ENCODE measurements around the gene ACSBG1.

Gene ACSBG1

GRCh38 chr15:78232951-78233350 lies 1.4 kb downstream of the ACSBG1 start:
- TF ChIP-seq EZH2phosphoT487 (conservative IDR thresholded peaks at IDR 0.05; ENCODE audit: low read length) (no peak), CTCF (IDR thresholded peaks at IDR 0.05; ENCODE audit: insufficient read depth, low read length, poor library complexity, severe bottlenecking) (no peak)
- no peak overlapping the region for H3K4me3 ChIP-seq (ENCODE audit: insufficient read depth, low read length, poor library complexity, severe bottlenecking)
- H3K27me3 ChIP-seq (ENCODE audit: low read length): no peaks in the 10 kb centered on the region
- H3K79me2 ChIP-seq (ENCODE audit: insufficient read depth, low read length): no peaks in the 10 kb centered on the region
- no peaks in the 10 kb centered on the region for H3K9me2 ChIP-seq (replicated peaks; ENCODE audit: insufficient read depth, low read length)
- no peak overlapping the region for H2AFZ ChIP-seq (ENCODE audit: low read depth, low read length, severe bottlenecking)
- H3K36me3 ChIP-seq (ENCODE audit: low read length): no peaks in the 10 kb centered on the region
- no peaks in the 10 kb centered on the region for H4K20me1 ChIP-seq (ENCODE audit: low read depth, low read length)
- no peak overlapping the region for H3K9ac ChIP-seq (ENCODE audit: low read length)
- H3K27ac ChIP-seq (ENCODE audit: low read depth, low read length): no peak overlapping the region
- no peak overlapping the region for H3K4me2 ChIP-seq (ENCODE audit: low read depth, low read length, poor library complexity, severe bottlenecking)
- no peaks in the 10 kb centered on the region for H3K9me3 ChIP-seq (ENCODE audit: insufficient read depth, low read length)
- H3F3A ChIP-seq (ENCODE audit: insufficient read depth): no peaks in the 10 kb centered on the region

GRCh38 chr15:78229431-78230406 lies 4.6 kb downstream of the ACSBG1 start:
- no peak overlapping the region for H3K27ac ChIP-seq (ENCODE audit: low read depth, low read length)
- TF ChIP-seq CTCF (IDR thresholded peaks at IDR 0.05; ENCODE audit: insufficient read depth, low read length, poor library complexity, severe bottlenecking): no peak
- TF ChIP-seq EZH2phosphoT487 (conservative IDR thresholded peaks at IDR 0.05; ENCODE audit: low read length): no peak
- no peak overlapping the region for H3K9ac ChIP-seq (ENCODE audit: low read length)
- no peak overlapping the region for H3K4me3 ChIP-seq (ENCODE audit: insufficient read depth, low read length, poor library complexity, severe bottlenecking)
- H3F3A ChIP-seq (ENCODE audit: insufficient read depth): no peaks in the 10 kb centered on the region
- H3K79me2 ChIP-seq (ENCODE audit: insufficient read depth, low read length): no peaks in the 10 kb centered on the region
- H3K9me3 ChIP-seq (ENCODE audit: insufficient read depth, low read length): no peaks in the 10 kb centered on the region
- no peaks in the 10 kb centered on the region for H3K9me2 ChIP-seq (replicated peaks; ENCODE audit: insufficient read depth, low read length)
- no peaks in the 10 kb centered on the region for H3K27me3 ChIP-seq (ENCODE audit: low read length)
- no peaks in the 10 kb centered on the region for H4K20me1 ChIP-seq (ENCODE audit: low read depth, low read length)
- no peaks in the 10 kb centered on the region for H3K36me3 ChIP-seq (ENCODE audit: low read length)
- no peak overlapping the region for H2AFZ ChIP-seq (ENCODE audit: low read depth, low read length, severe bottlenecking)
- no peak overlapping the region for H3K4me2 ChIP-seq (ENCODE audit: low read depth, low read length, poor library complexity, severe bottlenecking)

GRCh38 chr15:78228356-78228996 lies 5.9 kb downstream of the ACSBG1 start:
- no peaks in the 10 kb centered on the region for H3K36me3 ChIP-seq (ENCODE audit: low read length)
- TF ChIP-seq EZH2phosphoT487 (conservative IDR thresholded peaks at IDR 0.05; ENCODE audit: low read length) (no peak), CTCF (IDR thresholded peaks at IDR 0.05; ENCODE audit: insufficient read depth, low read length, poor library complexity, severe bottlenecking) (no peak)
- no peaks in the 10 kb centered on the region for H3K9me3 ChIP-seq (ENCODE audit: insufficient read depth, low read length)
- no peaks in the 10 kb centered on the region for H4K20me1 ChIP-seq (ENCODE audit: low read depth, low read length)
- H3K79me2 ChIP-seq (ENCODE audit: insufficient read depth, low read length): no peaks in the 10 kb centered on the region
- no peak overlapping the region for H3K27ac ChIP-seq (ENCODE audit: low read depth, low read length)
- no peaks in the 10 kb centered on the region for H3K27me3 ChIP-seq (ENCODE audit: low read length)
- H2AFZ ChIP-seq (ENCODE audit: low read depth, low read length, severe bottlenecking): no peak overlapping the region
- no peak overlapping the region for H3K9ac ChIP-seq (ENCODE audit: low read length)
- H3K9me2 ChIP-seq (replicated peaks; ENCODE audit: insufficient read depth, low read length): no peaks in the 10 kb centered on the region
- H3K4me2 ChIP-seq (ENCODE audit: low read depth, low read length, poor library complexity, severe bottlenecking): no peak overlapping the region
- no peak overlapping the region for H3K4me3 ChIP-seq (ENCODE audit: insufficient read depth, low read length, poor library complexity, severe bottlenecking)
- H3F3A ChIP-seq (ENCODE audit: insufficient read depth): no peaks in the 10 kb centered on the region

Data from SU-DHL-6 (cell line).